ENCODE results near the gene SSTR3.

Gene SSTR3

GRCh38 chr22:37197451-37198257, 14.6 kb downstream of the SSTR3 start:
- DNase-seq (ENCODE audit: low spot score) = no peak

- DNase-seq (ENCODE audit: low spot score) = no peak
Observed at GRCh38 chr22:37196539-37197450, 15.5 kb downstream of the SSTR3 start.

DNA sequence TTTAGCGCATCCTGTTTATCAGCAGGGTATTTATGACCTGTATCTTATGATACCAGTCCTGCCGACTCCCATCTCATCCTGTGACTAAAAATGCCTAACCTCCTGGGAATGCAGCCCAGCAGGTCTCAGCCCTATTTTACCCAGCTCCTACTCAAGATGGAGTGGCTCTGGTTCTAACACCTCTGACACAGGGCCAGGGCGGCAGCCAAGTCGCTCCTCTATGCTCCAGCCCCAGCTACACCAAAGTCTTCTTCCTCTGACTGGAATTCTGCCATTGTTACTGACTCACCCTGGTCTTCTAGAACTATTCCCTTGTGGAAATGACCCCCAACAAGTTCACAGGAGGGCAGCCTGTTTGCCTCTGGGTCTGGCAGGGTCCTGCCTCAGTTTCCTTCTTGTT, 16.4 kb downstream of the SSTR3 start:
- no peak for DNase-seq (ENCODE audit: low spot score)

GRCh38 chr22:37194750-37195149, 17.5 kb downstream of the SSTR3 start:
- DNase-seq (ENCODE audit: low spot score) = no peak

DNA sequence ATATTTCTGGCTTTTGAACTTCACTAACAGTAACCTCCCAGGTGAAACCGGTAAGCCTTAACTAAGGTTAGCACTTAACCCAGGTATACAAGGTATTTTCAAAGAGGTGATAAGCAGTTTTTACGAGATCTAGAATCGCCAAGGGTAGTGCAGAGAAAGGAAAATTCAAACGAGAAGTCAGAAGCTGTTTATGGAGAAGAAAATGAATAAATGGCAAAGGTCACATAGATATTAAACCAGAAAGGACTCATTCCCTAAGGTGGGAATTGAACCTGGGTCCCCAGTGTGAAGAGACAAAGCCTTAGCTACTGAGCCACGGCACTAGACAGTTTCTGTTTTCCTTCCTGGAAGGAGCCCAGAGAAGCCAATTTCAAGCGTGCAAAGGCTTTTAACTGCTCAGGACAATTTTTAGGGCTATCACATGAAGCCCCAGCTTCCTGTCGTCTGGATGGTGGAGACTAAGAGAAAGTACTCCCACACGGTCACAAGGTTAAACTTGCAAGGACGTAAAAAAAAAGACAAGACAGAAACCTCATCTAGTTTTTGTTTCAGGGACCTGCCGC, 18.6 kb downstream of the SSTR3 start:
- DNase-seq (ENCODE audit: low spot score) = no peak

- no peak for DNase-seq (ENCODE audit: low spot score)
Observed at GRCh38 chr22:37192741-37193140, 19.5 kb downstream of the SSTR3 start.

GRCh38 chr22:37192204-37192603, 20.1 kb downstream of the SSTR3 start:
- DNase-seq (ENCODE audit: low spot score) = no peak

DNA sequence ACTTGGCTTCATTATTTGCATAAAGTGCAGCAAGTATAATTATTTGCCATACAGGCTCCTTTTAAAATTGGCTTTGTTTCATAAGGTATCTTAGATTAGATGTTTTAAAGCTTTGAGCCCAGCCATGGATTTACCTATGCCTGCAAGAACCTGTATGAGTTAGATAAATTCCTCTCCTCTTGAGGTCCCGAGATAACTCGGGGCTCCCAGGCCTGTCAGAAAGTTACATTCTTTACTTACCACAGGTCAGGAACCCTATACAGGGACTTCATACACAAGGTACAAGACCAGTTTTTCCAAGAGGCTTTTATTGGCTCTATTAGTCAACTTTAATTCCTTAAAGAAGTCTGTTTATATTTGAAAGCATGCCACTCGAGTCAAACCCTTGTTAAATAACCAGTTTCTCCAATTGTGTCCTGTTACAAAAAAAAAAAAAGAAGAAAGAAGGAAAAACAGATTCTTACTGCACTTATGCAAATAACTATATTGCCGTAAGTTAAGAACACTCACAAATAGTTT, 22.0 kb downstream of the SSTR3 start:
- no peak for DNase-seq (ENCODE audit: low spot score)

DNA sequence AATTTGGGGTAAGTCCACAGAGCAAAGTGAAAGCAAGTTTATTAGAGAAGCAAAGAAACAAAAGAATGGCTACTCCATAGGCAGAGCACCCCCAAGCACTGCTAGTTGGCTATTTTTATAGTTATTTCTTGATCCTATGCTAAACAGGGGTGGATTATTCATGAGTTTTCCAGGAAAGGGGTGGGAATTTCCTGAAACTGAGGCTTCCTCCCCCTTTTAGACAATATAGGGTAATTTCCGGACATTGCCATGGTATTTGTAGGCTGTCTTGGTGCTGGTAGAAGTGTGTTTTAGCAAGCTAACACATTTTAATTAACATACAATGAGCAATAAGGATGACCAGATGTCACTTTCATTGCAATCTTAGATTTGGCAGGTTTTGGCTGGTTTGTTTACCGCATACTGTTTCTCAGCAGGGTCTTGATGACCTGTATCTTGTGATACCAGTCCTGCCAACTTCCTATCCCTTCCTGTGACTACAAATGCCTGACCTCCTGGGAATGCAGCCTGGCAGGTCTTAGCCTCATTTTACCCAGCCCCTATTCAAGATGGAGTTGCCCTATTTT, 23.3 kb downstream of the SSTR3 start:
- no peak for DNase-seq (ENCODE audit: low spot score)

DNA sequence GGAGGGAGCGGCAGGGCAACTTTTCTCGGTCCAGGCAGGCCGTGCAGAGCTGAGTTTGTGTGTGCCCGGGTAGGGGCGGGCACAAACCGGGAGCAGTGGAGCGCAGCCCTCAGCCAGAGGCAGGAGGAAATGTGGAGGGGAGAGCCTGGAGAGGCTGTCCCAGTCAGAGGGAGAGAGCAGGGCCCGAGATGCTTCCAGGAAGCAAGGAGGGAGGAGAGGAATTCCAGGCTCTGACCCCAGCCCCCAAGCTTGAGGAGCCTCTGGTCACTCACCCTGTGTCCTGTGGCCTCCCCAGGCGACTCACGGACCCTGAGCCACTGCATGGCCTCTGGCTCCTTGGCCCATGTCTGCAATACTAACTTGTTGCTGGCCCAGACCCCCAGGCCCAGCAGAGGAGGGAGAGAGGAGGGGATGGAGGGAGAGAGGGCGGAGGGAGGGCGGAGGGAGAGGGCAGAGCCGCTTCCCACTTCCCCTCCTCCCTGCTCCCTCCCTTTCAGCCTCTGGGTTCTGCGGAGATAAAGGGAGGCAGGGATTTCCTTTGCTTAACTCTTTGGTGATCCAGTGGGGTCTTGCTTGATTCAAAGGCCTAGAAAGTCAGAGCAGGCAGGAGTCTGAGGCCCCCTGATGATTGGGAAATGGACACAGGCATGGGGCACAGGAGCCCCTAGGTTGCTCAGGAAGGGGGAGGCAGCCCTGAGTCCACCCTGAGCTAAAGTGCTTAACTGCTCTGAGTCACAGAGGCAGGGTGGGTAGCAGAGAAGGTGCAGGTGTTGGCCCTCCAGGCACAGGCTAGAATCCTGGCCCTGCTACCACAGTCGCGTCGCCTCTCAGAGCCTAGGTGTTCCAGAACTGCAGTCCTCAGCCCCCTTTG, 24.2 kb downstream of the SSTR3 start, which contains the start of gene C1QTNF6:
Gene C1QTNF6 (minus strand): TSS at position 357 of the 871 bp plus-strand sequence. CDS start 34 bp downstream, at position 323.
- DNase-seq (ENCODE audit: low spot score) = no peak

DNA sequence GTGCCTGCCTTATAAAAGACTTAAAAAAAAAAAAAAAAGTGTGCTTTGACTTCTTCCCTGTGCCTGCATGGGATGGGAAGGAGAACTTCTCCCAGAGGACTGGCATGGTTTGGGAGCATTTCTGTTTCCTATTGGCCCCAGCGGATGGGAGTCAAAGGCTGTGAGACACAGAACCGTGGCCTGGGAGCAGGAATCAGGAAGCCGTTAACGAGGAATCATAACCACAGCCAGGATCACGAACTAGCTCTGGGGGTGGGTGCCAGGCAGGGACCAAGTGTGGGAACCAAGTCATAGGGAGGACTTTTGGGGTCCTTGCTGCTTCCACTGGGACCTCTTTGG, 24.8 kb downstream of the SSTR3 start:
- no peak for DNase-seq (ENCODE audit: low spot score)

DNA sequence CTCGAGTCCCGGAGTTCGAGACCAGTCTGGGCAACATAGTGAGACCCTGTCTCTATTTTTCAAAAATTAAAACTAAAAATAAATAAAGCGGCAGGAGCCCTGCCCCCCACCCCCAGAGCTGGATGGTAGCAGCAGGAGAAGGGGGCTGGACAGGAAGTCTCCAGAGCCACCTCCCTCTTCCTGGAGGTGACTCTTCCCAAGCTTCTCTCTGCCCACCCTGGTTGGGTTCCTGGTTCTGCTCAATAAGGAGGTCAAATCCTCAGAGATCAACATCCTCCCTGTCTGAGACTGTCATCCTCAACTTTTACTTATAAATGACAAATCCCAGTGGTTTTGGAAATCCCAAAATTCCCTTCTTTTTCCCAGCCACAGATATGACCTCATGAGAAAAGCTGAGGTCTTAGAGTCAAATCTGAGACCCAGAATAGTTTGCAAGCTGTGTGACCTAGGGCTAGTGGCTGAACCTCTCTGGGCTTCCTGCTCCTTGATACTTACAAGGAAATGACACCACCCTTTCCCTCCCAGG, 25.2 kb downstream of the SSTR3 start:
- DNase-seq (ENCODE audit: low spot score) = no peak

GRCh38 chr22:37186228-37186996, 25.9 kb downstream of the SSTR3 start:
- DNase-seq (ENCODE audit: low spot score) = peak; percentile 33

- DNase-seq (ENCODE audit: low spot score) = no peak
Observed at GRCh38 chr22:37185646-37186227, 26.5 kb downstream of the SSTR3 start.

DNA sequence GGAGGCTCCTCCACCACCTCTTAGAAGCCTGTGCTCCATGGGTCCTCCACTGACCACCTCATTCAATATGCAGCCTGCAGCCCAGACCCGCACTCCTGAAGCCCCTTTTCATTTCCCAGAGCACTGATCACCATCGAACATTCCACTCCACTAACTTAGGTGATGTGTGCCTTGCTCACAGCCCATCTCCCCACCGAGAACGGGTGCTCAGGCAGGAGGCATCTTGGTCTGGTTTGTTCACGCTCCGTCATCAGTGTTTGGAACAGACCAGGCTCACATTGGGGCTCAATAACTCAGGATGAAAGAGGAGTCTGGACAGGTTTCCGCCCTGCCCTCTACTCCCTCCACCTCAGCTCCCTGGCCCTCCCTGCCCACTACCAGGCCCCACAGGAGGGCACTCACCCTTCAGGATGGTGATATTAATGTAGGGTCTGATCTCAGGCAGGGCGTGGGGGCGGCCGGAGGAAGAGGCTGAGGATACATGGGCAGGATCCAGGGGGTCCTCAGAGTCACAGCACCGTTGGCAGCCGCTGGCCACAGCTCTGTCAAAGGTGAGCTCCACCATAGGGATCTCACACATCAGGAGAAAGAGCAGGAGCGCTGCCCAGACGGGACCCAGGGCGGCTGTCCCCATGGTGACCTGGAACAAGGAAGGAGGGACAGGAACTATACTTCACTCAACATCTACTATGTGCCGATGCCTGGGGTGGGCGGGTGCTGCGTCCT, 27.3 kb downstream of the SSTR3 start:
- no peak for DNase-seq (ENCODE audit: low spot score)

GRCh38 chr22:37184380-37184755, 27.9 kb downstream of the SSTR3 start:
- no peak for DNase-seq (ENCODE audit: low spot score)

GRCh38 chr22:37183432-37184379, 28.6 kb downstream of the SSTR3 start:
- no peak for DNase-seq (ENCODE audit: low spot score)

DNA sequence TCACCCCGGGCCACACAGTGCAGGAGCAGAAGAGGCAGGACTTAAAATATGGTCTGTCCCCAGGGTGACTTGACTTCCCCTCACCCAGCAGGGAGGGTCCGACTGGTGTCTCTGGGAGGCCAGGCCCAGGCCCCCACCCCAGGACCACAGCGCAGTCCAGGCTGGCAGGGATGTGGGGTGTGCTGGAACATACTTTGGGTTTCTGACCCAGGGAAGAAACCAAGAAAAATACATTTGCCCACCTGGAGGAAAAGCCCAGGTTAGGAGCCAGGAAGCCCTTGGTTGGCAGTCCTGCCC, 29.4 kb downstream of the SSTR3 start:
- no peak for DNase-seq (ENCODE audit: low spot score)
